Measurements from ENCODE around the gene PIEZO2.

PIEZO2 gene

DNA sequence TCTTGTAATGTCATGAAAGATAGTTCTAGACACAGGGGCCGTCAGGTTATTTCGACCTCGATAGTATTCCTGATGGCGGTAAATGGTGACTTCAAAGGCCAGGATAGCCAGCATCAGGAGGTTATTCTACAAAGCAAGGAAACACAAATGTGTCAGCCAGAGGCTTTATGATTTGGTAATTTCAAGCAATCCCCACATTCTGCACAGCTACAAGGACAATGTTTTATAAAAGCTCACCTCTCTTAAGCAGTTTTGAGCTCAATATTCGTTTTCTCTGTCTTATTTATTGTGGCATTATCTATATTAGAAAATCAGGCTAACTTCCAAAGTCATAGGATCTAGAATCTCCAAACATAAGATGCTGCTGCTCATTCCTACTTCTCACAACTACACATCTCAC, 388.4 kb downstream of the PIEZO2 start:
- H3K4me3 ChIP-seq (ENCODE audit: low read length): no peak overlapping the region
- no peaks in the 10 kb centered on the region for H3K36me3 ChIP-seq (ENCODE audit: control insufficient read depth, insufficient read depth, low read length)
- no peaks in the 10 kb centered on the region for H3K4me1 ChIP-seq (ENCODE audit: control insufficient read depth, insufficient read depth, low read length)
- no peak overlapping the region for H3K9ac ChIP-seq (ENCODE audit: low read length)
- no peaks in the 10 kb centered on the region for H3K9me3 ChIP-seq (ENCODE audit: control insufficient read depth, low read length)
- no peaks in the 10 kb centered on the region for H3K27me3 ChIP-seq (ENCODE audit: control insufficient read depth, insufficient read depth, low read length)

DNA sequence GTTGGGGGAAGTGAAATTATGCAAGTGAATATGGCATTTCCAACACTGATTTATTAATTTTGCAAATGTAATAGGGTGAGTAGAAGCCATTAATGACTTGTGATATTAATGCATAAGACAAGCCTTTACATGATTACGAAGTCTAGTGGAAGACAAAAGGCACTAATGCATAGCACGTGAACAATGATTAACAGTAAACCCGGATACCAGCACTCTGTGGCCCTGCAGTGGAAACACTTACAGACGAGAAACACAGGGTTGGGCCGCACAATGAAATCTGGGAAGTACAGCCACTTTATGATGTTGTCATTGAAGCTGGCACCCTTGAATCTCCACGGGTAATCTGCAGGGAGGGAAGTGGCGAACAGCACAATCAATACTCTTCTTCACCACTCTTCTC, 390.1 kb downstream of the PIEZO2 start:
- Histone ChIP-seq H3K4me1 (ENCODE audit: control insufficient read depth, insufficient read depth, low read length) (no peaks in the 10 kb centered on the region), H3K4me3 (ENCODE audit: low read length) (no peak overlapping the region), H3K9ac (ENCODE audit: low read length) (no peak overlapping the region), H3K9me3 (ENCODE audit: control insufficient read depth, low read length) (no peaks in the 10 kb centered on the region), H3K27me3 (ENCODE audit: control insufficient read depth, insufficient read depth, low read length) (no peaks in the 10 kb centered on the region), H3K36me3 (ENCODE audit: control insufficient read depth, insufficient read depth, low read length) (no peaks in the 10 kb centered on the region)

DNA sequence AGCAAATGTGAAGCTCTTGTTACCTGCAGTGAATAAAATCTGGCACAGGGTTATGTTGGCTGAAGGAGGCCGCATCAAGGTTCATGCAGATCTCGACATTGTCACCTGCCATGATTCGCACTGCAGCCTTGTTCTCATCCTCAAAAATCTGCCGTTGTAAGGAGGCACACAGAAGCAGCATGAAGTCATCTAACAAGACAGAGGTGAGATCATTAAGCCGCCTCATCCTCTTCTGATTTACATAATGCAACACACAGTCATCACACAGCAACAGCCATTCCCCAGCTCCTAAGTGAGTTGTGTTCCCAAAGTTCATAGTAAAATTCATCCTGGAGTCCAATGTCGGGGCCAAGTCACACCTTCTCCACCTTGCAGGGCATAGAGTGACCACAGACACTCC, 391.4 kb downstream of the PIEZO2 start:
- no peak overlapping the region for H3K9ac ChIP-seq (ENCODE audit: low read length)
- H3K27me3 ChIP-seq (ENCODE audit: control insufficient read depth, insufficient read depth, low read length): no peaks in the 10 kb centered on the region
- no peak overlapping the region for H3K4me3 ChIP-seq (ENCODE audit: low read length)
- H3K9me3 ChIP-seq (ENCODE audit: control insufficient read depth, low read length): no peaks in the 10 kb centered on the region
- no peaks in the 10 kb centered on the region for H3K4me1 ChIP-seq (ENCODE audit: control insufficient read depth, insufficient read depth, low read length)
- H3K36me3 ChIP-seq (ENCODE audit: control insufficient read depth, insufficient read depth, low read length): no peaks in the 10 kb centered on the region

DNA sequence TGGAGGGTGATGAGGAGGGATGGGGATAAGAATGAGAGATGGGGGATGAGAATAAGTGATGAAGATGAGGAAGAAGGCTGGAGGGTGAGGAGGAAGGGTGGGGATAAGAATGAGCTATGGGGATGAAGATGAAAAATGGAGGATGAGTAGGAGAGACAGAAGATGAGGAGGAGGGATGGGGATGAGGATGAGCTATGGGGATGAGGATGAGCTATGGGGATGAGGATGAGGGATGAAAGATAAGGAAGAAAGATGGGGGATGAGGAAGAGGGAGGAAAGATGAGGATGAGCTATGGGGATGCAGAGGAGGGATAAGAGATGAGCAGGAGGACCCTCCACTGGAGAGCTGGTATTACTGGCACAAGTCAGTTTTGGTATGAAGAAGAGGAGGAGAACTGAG, 392.0 kb downstream of the PIEZO2 start:
- Histone ChIP-seq H3K9ac (ENCODE audit: low read length) (no peak overlapping the region), H3K36me3 (ENCODE audit: control insufficient read depth, insufficient read depth, low read length) (no peaks in the 10 kb centered on the region), H3K4me3 (ENCODE audit: low read length) (no peak overlapping the region), H3K27me3 (ENCODE audit: control insufficient read depth, insufficient read depth, low read length) (no peaks in the 10 kb centered on the region), H3K9me3 (ENCODE audit: control insufficient read depth, low read length) (no peaks in the 10 kb centered on the region), H3K4me1 (ENCODE audit: control insufficient read depth, insufficient read depth, low read length) (no peaks in the 10 kb centered on the region)

DNA sequence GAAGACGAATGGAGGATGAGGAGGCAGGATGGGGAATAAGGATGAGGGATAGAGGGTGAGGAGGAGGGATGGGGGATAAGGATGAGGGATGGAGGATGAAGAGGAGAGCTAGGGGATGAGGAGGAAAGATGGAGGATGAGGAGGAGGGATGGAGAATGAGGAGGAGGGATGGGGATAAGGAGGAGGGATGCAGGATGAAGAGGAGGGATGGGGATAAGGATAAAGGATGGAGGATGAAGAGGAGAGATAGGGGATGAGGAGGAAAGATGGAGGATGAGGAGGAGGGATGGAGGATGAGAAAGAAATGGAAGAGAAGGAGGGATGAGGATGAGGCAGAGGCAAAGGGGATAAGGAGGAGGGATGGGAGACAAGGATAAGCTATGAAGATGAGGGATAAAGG, 393.5 kb downstream of the PIEZO2 start:
- Histone ChIP-seq H3K27me3 (ENCODE audit: control insufficient read depth, insufficient read depth, low read length) (no peaks in the 10 kb centered on the region), H3K9me3 (ENCODE audit: control insufficient read depth, low read length) (no peaks in the 10 kb centered on the region), H3K9ac (ENCODE audit: low read length) (no peak overlapping the region), H3K4me3 (ENCODE audit: low read length) (no peak overlapping the region), H3K36me3 (ENCODE audit: control insufficient read depth, insufficient read depth, low read length) (no peaks in the 10 kb centered on the region), H3K4me1 (ENCODE audit: control insufficient read depth, insufficient read depth, low read length) (no peaks in the 10 kb centered on the region)

DNA sequence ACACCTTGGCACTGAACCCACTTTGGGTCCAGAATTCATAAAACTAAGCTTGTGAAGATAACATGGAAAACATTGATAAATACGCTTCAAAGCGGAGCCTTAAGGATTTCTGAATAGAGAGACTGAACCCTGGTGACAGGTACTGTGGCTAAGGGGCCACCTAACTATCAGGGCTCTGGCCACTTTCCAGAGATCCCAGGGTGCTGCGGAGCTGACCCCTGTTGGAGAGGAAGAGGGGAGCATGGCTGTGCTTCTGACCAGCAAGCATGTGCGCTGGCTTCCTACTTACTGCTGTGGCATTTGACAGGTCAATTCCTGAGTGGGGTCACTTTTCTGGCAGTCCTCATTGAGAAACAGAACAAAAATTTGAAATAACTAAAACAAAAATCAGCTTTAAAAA, 395.2 kb downstream of the PIEZO2 start:
- no peaks in the 10 kb centered on the region for H3K36me3 ChIP-seq (ENCODE audit: control insufficient read depth, insufficient read depth, low read length)
- H3K9ac ChIP-seq (ENCODE audit: low read length): no peak overlapping the region
- H3K4me1 ChIP-seq (ENCODE audit: control insufficient read depth, insufficient read depth, low read length): no peaks in the 10 kb centered on the region
- no peaks in the 10 kb centered on the region for H3K9me3 ChIP-seq (ENCODE audit: control insufficient read depth, low read length)
- H3K27me3 ChIP-seq (ENCODE audit: control insufficient read depth, insufficient read depth, low read length): no peaks in the 10 kb centered on the region
- no peak overlapping the region for H3K4me3 ChIP-seq (ENCODE audit: low read length)

DNA sequence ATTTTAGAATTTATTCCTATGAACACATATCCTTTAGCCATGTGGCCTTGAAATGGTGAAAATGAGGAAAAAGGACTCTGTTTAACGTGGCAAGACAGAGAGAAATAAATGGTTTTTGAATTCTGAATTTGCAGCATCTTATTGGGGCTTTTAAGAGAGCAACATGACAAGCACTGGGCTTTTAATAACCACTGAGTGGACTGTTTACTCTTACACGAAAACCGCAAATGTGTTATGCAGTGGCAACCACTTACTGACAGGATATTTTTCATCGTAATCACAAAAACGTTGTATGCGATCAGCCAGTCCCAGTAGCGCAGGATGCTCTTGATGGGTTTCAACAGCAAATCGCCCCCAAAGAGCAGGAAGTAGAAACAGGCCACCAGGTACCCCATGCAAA, 397.0 kb downstream of the PIEZO2 start:
- no peaks in the 10 kb centered on the region for H3K27me3 ChIP-seq (ENCODE audit: control insufficient read depth, insufficient read depth, low read length)
- no peaks in the 10 kb centered on the region for H3K36me3 ChIP-seq (ENCODE audit: control insufficient read depth, insufficient read depth, low read length)
- no peaks in the 10 kb centered on the region for H3K4me1 ChIP-seq (ENCODE audit: control insufficient read depth, insufficient read depth, low read length)
- no peaks in the 10 kb centered on the region for H3K9me3 ChIP-seq (ENCODE audit: control insufficient read depth, low read length)
- H3K9ac ChIP-seq (ENCODE audit: low read length): no peak overlapping the region
- no peak overlapping the region for H3K4me3 ChIP-seq (ENCODE audit: low read length)

DNA sequence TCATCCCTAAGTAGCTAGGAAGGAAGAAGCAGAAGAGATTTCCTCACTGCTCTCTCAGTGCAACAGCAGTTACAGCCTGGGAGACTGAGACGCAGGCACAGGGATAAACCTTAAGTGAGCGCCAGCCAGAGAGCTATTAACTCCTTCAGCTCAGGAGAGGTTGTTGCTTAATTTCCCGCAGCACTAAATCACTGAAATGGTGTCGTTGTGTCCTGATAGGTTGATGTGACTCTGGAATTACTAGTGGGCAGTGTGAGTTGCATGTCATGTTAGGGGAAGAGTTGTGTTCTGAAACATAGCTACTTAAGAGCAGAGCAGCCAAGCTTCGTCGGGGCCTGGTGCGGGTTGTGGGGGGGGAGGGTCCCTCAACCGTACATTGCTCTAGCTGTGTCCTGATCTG, 397.7 kb downstream of the PIEZO2 start:
- no peak overlapping the region for H3K4me3 ChIP-seq (ENCODE audit: low read length)
- no peak overlapping the region for H3K9ac ChIP-seq (ENCODE audit: low read length)
- no peaks in the 10 kb centered on the region for H3K4me1 ChIP-seq (ENCODE audit: control insufficient read depth, insufficient read depth, low read length)
- no peaks in the 10 kb centered on the region for H3K9me3 ChIP-seq (ENCODE audit: control insufficient read depth, low read length)
- no peaks in the 10 kb centered on the region for H3K27me3 ChIP-seq (ENCODE audit: control insufficient read depth, insufficient read depth, low read length)
- no peaks in the 10 kb centered on the region for H3K36me3 ChIP-seq (ENCODE audit: control insufficient read depth, insufficient read depth, low read length)

DNA sequence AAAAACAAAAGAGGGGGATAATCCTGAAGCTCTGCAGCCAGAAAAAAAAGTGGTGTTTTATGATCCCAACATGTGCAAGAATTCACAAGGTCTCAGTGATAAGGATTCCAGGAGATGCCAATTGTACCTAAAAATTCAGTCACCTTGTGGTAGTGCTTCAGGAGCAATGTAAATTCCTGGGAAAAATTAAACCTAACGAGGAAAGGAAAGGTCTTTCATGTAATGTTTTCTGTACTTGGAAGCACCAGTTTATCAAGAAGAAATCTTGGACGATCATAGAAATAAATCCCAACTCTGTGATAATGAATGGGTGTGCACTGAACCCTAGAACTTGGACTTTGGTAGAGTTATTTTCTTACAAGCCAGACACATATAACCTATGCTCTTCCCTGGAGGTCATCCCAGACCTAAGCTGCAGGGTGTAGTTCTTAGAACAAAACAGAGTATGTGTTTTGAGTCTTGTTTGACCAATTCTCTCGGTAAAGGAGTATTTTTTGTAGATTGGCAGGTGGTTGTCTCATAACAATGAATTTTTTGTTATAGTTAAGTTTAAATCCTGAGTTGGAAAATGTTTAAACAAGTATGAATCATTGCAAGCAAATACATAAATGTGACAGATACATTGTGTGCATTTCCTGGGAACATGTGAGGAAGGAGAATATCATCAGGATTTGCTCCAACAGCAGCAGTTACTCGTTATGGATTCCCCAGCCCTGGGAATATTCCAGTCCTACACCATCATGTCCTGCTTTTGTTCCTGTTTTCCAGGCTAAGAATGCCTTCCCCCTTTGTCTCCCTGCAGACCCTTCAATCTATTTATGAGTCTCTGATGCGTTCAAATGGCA, 399.0 kb downstream of the PIEZO2 start:
- Histone ChIP-seq H3K9me3 (ENCODE audit: control insufficient read depth, low read length) (no peaks in the 10 kb centered on the region), H3K4me1 (ENCODE audit: control insufficient read depth, insufficient read depth, low read length) (no peaks in the 10 kb centered on the region), H3K9ac (ENCODE audit: low read length) (no peak overlapping the region), H3K4me3 (ENCODE audit: low read length) (no peak overlapping the region), H3K27me3 (ENCODE audit: control insufficient read depth, insufficient read depth, low read length) (no peaks in the 10 kb centered on the region), H3K36me3 (ENCODE audit: control insufficient read depth, insufficient read depth, low read length) (no peaks in the 10 kb centered on the region)

DNA sequence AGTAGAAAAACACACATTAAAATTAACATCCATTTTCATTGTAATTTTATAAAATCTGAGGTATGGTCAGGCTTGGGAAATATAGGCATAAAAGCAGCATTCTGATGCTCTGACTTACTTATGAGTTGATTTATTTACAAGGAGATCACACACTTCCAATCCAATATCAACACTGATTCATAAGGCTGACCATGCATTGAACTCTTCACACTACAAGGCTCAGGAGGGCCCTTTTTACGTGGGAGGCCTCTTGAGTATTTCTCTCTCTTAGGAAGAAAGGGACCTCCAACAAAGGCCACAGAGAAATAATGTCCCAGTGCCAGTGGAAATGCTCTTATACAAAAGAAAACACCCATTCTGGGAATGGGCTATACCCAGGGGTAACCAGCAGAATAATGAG, 400.7 kb downstream of the PIEZO2 start:
- no peaks in the 10 kb centered on the region for H3K9me3 ChIP-seq (ENCODE audit: control insufficient read depth, low read length)
- no peak overlapping the region for H3K9ac ChIP-seq (ENCODE audit: low read length)
- H3K36me3 ChIP-seq (ENCODE audit: control insufficient read depth, insufficient read depth, low read length): no peaks in the 10 kb centered on the region
- no peak overlapping the region for H3K4me3 ChIP-seq (ENCODE audit: low read length)
- H3K27me3 ChIP-seq (ENCODE audit: control insufficient read depth, insufficient read depth, low read length): no peaks in the 10 kb centered on the region
- H3K4me1 ChIP-seq (ENCODE audit: control insufficient read depth, insufficient read depth, low read length): no peaks in the 10 kb centered on the region

DNA sequence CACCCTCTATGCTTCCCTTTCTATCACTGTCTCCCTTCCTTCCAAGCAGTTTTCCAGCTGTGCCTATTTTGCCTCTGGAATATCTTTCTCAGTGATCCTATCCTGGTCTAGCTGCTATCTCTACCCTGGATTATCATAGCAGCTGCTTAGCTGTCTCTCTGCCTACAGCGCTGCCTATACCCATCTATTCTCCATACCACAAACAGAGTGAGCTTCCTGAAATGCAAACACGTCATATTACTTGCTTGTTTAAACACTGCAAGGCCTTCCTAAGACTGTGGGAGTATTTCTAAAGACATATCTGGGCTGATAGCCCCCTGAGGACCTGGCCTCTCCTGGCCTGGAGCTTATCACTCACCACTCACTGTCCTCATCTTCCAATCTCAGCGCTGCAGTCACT, 403.4 kb downstream of the PIEZO2 start:
- Histone ChIP-seq H3K4me1 (ENCODE audit: control insufficient read depth, insufficient read depth, low read length) (no peaks in the 10 kb centered on the region), H3K27me3 (ENCODE audit: control insufficient read depth, insufficient read depth, low read length) (no peaks in the 10 kb centered on the region), H3K4me3 (ENCODE audit: low read length) (no peak overlapping the region), H3K9ac (ENCODE audit: low read length) (no peak overlapping the region), H3K9me3 (ENCODE audit: control insufficient read depth, low read length) (no peaks in the 10 kb centered on the region), H3K36me3 (ENCODE audit: control insufficient read depth, insufficient read depth, low read length) (no peaks in the 10 kb centered on the region)

DNA sequence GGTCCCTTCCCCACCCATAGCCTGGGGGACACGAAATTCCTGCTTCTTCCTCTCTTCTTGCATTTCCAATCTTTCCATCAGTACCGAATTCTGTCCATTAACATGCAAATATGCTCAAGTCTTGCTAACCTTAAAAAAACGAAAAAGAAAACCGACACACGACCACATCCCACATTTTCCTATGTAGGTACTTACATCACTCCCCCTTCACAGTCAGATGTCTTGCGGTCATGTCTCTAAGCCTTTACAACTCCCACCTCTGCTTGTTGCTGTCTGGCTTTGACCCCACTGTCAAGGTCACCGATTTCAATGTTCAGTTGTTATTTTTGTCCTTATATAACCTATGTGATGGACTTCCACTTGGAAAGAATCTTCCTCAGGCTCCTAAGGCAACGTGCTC, 404.1 kb downstream of the PIEZO2 start:
- Histone ChIP-seq H3K9ac (ENCODE audit: low read length) (no peak overlapping the region), H3K9me3 (ENCODE audit: control insufficient read depth, low read length) (no peaks in the 10 kb centered on the region), H3K36me3 (ENCODE audit: control insufficient read depth, insufficient read depth, low read length) (no peaks in the 10 kb centered on the region), H3K27me3 (ENCODE audit: control insufficient read depth, insufficient read depth, low read length) (no peaks in the 10 kb centered on the region), H3K4me1 (ENCODE audit: control insufficient read depth, insufficient read depth, low read length) (no peaks in the 10 kb centered on the region), H3K4me3 (ENCODE audit: low read length) (no peak overlapping the region)

DNA sequence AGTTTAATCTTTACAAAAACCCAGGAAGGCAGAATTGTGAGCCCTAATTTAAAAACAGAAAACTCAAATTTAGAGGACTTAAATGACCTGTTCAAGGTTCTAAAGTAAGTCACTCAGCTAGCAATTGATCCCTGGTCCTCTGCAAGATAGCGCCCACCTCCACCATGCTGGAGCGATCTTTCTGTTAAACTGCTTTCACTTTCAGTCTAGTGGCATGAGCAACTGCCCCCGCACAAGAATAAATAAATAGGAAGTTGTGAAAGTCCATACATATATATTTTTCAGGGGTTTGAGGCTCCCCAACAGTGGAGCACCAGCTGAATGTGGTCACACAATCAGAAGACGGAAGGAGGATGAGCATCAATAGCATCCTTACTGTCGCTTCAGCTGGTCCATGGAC, 405.6 kb downstream of the PIEZO2 start:
- H3K9me3 ChIP-seq (ENCODE audit: control insufficient read depth, low read length): no peaks in the 10 kb centered on the region
- no peak overlapping the region for H3K4me3 ChIP-seq (ENCODE audit: low read length)
- H3K27me3 ChIP-seq (ENCODE audit: control insufficient read depth, insufficient read depth, low read length): no peaks in the 10 kb centered on the region
- no peak overlapping the region for H3K9ac ChIP-seq (ENCODE audit: low read length)
- no peaks in the 10 kb centered on the region for H3K36me3 ChIP-seq (ENCODE audit: control insufficient read depth, insufficient read depth, low read length)
- no peaks in the 10 kb centered on the region for H3K4me1 ChIP-seq (ENCODE audit: control insufficient read depth, insufficient read depth, low read length)
